ENCODE results near the gene PLEKHJ1. TPM values are rescaled to one million over a fixed set of nuclear protein-coding genes. Genes with fewer than 3 reads are reported as not detected.

The PLEKHJ1 gene
- total and polyA plus RNA-seq, 4 donors, result 22.2 to 44.5 (median 37.0) TPM

DNA sequence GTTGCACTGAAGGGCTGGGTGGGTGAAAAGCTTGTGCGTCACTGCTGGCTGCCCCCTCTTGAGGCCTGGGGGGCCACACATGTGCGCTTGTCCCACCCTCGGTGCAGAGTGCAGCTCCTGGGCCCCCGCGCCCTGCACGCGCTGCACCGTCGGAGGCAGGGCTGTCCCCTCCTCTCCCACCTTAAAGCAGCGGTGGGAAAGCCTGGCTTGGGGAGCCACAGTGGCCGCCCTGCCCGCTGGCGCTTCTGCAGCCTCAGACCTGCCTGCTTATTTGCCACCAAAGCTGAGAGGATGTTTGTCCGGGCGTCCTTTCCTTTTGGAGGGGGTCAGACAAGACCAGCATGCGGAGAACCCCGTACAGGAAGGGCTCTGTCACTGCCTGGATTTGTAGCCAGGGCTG, 26.7 kb downstream of the PLEKHJ1 start:
- Histone ChIP-seq H3K9ac (ENCODE audit: low read depth in 1 of 2, low read length in 2 of 2) (no peak overlapping the region), H3K27ac (ENCODE audit: low read depth in 1 of 2, low read length in 2 of 2) (no peak overlapping the region), H3K4me1 (ENCODE audit: control insufficient read depth in 4 of 4, insufficient read depth in 4 of 4, low read length in 3 of 4) (peaks cover 0 to 1% (median 0%) of the 10 kb centered on the region in 4 donors), H3K36me3 (ENCODE audit: control insufficient read depth in 4 of 4, insufficient read depth in 3 of 4, low read depth in 1 of 4, low read length in 3 of 4) (peaks cover 11 to 54% (median 17%) of the 10 kb centered on the region in 4 donors), H3K27me3 (ENCODE audit: control insufficient read depth in 4 of 4, insufficient read depth in 4 of 4, low read length in 3 of 4) (no peaks in the 10 kb centered on the region), H3K4me3 (ENCODE audit: low read depth in 1 of 3, low read length in 3 of 3) (no peak overlapping the region), H3K9me3 (ENCODE audit: control insufficient read depth in 4 of 4, low read length in 3 of 4) (no peaks in the 10 kb centered on the region)
- DNase-seq (ENCODE audit: low spot score), result no peak
- WGBS, result 90% methylated on average over 17 of the region's 17 CpGs
- TF ChIP-seq, protein P1, sequence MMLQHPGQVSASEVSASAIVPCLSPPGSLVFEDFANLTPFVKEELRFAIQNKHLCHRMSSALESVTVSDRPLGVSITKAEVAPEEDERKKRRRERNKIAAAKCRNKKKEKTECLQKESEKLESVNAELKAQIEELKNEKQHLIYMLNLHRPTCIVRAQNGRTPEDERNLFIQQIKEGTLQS (IDR thresholded peaks at IDR 0.05), result no peak
- no peak for TF ChIP-seq GABPA (IDR thresholded peaks at IDR 0.05 in 1 of 2, conservative IDR thresholded peaks at IDR 0.05 in 1 of 2)
- TF ChIP-seq YY1 (IDR thresholded peaks at IDR 0.05), result no peak
- TF ChIP-seq, protein P2, sequence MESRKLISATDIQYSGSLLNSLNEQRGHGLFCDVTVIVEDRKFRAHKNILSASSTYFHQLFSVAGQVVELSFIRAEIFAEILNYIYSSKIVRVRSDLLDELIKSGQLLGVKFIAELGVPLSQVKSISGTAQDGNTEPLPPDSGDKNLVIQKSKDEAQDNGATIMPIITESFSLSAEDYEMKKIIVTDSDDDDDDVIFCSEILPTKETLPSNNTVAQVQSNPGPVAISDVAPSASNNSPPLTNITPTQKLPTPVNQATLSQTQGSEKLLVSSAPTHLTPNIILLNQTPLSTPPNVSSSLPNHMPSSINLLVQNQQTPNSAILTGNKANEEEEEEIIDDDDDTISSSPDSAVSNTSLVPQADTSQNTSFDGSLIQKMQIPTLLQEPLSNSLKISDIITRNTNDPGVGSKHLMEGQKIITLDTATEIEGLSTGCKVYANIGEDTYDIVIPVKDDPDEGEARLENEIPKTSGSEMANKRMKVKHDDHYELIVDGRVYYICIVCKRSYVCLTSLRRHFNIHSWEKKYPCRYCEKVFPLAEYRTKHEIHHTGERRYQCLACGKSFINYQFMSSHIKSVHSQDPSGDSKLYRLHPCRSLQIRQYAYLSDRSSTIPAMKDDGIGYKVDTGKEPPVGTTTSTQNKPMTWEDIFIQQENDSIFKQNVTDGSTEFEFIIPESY (IDR thresholded peaks at IDR 0.05), result no peak
- no peak for TF ChIP-seq TAF1 (conservative IDR thresholded peaks at IDR 0.05)
- no peak for TF ChIP-seq FOXA2 (IDR thresholded peaks at IDR 0.05)
- TF ChIP-seq, protein P3, sequence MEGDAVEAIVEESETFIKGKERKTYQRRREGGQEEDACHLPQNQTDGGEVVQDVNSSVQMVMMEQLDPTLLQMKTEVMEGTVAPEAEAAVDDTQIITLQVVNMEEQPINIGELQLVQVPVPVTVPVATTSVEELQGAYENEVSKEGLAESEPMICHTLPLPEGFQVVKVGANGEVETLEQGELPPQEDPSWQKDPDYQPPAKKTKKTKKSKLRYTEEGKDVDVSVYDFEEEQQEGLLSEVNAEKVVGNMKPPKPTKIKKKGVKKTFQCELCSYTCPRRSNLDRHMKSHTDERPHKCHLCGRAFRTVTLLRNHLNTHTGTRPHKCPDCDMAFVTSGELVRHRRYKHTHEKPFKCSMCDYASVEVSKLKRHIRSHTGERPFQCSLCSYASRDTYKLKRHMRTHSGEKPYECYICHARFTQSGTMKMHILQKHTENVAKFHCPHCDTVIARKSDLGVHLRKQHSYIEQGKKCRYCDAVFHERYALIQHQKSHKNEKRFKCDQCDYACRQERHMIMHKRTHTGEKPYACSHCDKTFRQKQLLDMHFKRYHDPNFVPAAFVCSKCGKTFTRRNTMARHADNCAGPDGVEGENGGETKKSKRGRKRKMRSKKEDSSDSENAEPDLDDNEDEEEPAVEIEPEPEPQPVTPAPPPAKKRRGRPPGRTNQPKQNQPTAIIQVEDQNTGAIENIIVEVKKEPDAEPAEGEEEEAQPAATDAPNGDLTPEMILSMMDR (IDR thresholded peaks at IDR 0.05; ENCODE audit: low read depth, low read length, missing input control), result no peak
- TF ChIP-seq, protein P4, sequence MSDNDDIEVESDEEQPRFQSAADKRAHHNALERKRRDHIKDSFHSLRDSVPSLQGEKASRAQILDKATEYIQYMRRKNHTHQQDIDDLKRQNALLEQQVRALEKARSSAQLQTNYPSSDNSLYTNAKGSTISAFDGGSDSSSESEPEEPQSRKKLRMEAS (IDR thresholded peaks at IDR 0.05), result no peak
- TF ChIP-seq NR2F2 (IDR thresholded peaks at IDR 0.05), result no peak
- TF ChIP-seq, protein P5, sequence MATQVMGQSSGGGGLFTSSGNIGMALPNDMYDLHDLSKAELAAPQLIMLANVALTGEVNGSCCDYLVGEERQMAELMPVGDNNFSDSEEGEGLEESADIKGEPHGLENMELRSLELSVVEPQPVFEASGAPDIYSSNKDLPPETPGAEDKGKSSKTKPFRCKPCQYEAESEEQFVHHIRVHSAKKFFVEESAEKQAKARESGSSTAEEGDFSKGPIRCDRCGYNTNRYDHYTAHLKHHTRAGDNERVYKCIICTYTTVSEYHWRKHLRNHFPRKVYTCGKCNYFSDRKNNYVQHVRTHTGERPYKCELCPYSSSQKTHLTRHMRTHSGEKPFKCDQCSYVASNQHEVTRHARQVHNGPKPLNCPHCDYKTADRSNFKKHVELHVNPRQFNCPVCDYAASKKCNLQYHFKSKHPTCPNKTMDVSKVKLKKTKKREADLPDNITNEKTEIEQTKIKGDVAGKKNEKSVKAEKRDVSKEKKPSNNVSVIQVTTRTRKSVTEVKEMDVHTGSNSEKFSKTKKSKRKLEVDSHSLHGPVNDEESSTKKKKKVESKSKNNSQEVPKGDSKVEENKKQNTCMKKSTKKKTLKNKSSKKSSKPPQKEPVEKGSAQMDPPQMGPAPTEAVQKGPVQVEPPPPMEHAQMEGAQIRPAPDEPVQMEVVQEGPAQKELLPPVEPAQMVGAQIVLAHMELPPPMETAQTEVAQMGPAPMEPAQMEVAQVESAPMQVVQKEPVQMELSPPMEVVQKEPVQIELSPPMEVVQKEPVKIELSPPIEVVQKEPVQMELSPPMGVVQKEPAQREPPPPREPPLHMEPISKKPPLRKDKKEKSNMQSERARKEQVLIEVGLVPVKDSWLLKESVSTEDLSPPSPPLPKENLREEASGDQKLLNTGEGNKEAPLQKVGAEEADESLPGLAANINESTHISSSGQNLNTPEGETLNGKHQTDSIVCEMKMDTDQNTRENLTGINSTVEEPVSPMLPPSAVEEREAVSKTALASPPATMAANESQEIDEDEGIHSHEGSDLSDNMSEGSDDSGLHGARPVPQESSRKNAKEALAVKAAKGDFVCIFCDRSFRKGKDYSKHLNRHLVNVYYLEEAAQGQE (IDR thresholded peaks at IDR 0.05), result no peak
- no peak for TF ChIP-seq FOXA1 (IDR thresholded peaks at IDR 0.05)
- TF ChIP-seq RXRA (IDR thresholded peaks at IDR 0.05), result no peak
- no peak for TF ChIP-seq RAD21 (IDR thresholded peaks at IDR 0.05)
- TF ChIP-seq SP1 (IDR thresholded peaks at IDR 0.05), result no peak
- no peak for TF ChIP-seq JUND (IDR thresholded peaks at IDR 0.05)

DNA sequence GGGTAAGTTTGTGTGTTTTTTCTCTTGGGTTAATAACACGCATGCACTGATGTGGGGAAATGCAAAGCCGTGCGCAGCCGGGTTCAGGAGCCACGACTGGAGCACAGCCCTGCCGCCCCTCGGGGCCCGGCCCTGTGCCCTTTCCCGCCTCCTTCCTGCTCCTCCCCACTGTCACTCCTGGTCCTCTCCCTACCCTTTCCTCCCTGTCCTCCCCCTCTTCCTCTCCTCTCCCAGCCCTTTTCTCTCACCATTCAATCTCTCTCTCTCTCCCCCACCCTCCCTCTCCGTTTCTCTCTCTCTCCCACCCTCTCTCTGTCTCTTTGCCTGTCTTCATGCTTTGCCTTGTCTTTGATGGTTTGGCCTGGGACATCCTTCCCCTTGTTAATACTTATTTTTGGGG, 27.2 kb downstream of the PLEKHJ1 start:
- WGBS, result 81% methylated on average over 10 of the region's 10 CpGs
- peaks cover 10 to 54% (median 17%) of the 10 kb centered on the region in 4 donors for H3K36me3 ChIP-seq (ENCODE audit: control insufficient read depth in 4 of 4, insufficient read depth in 3 of 4, low read depth in 1 of 4, low read length in 3 of 4)
- H3K9me3 ChIP-seq (ENCODE audit: control insufficient read depth in 4 of 4, low read length in 3 of 4), result no peaks in the 10 kb centered on the region
- no peaks in the 10 kb centered on the region for H3K27me3 ChIP-seq (ENCODE audit: control insufficient read depth in 4 of 4, insufficient read depth in 4 of 4, low read length in 3 of 4)
- no peak overlapping the region for H3K27ac ChIP-seq (ENCODE audit: low read depth in 1 of 2, low read length in 2 of 2)
- no peak for DNase-seq (ENCODE audit: low spot score)
- no peak overlapping the region for H3K9ac ChIP-seq (ENCODE audit: low read depth in 1 of 2, low read length in 2 of 2)
- peaks cover 0 to 1% (median 0%) of the 10 kb centered on the region in 4 donors for H3K4me1 ChIP-seq (ENCODE audit: control insufficient read depth in 4 of 4, insufficient read depth in 4 of 4, low read length in 3 of 4)
- no peak overlapping the region for H3K4me3 ChIP-seq (ENCODE audit: low read depth in 1 of 3, low read length in 3 of 3)
- TF ChIP-seq RXRA (IDR thresholded peaks at IDR 0.05) (no peak), RAD21 (IDR thresholded peaks at IDR 0.05) (no peak), SP1 (IDR thresholded peaks at IDR 0.05) (no peak), HNF4A (conservative IDR thresholded peaks at IDR 0.05) (no peak), GABPA (IDR thresholded peaks at IDR 0.05 in 1 of 2, conservative IDR thresholded peaks at IDR 0.05 in 1 of 2) (no peak), EGR1 (IDR thresholded peaks at IDR 0.05; ENCODE audit: low read depth in 2 of 2) (no peak), FOXA2 (IDR thresholded peaks at IDR 0.05) (no peak), TAF1 (conservative IDR thresholded peaks at IDR 0.05) (no peak)
- TF ChIP-seq, protein P4 (IDR thresholded peaks at IDR 0.05), result no peak
- TF ChIP-seq, protein P5 (IDR thresholded peaks at IDR 0.05), result no peak
- TF ChIP-seq, protein P2 (IDR thresholded peaks at IDR 0.05), result no peak
